Lung (tissue), 12 donors: ENCODE results near the gene SLC45A1. TPM values are rescaled to one million over a fixed set of nuclear protein-coding genes. Genes with fewer than 3 reads are reported as not detected.
A peak's percentile ranks its signal among the peaks of the same experiment; 100 is the strongest.

Experiments
- ATAC-seq: fragments of 200-7000 bp; cut with Tn5 transposase; one replicate; pipeline ENCODE4 v1.9.1; 2020; ENCODE audit warnings: moderate number of reproducible peaks; ENCODE audit not compliant: insufficient read depth, low FRiP score
- DNase-seq, 3 donors: peaks; one replicate each; pipeline ENCODE4 v3.0.0-alpha.2; 2013 to 2017
- H3K27ac ChIP-seq, 2 donors: one replicate each; pipeline ENCODE4 v1.5.1; 2013; ENCODE audit warnings: mild to moderate bottlenecking in 2 of 2, moderate library complexity in 2 of 2, control low read depth in 1 of 2, inconsistent platforms in 1 of 2, low read depth in 1 of 2, low read length in 1 of 2
- H3K27me3 ChIP-seq, 3 donors: one replicate each; pipeline ENCODE4 v1.5.1; 2013; ENCODE audit warnings: low read length in 2 of 3; ENCODE audit not compliant: control insufficient read depth in 3 of 3, insufficient read depth in 3 of 3
- H3K36me3 ChIP-seq, 4 donors: one replicate each; pipeline ENCODE4 v1.5.1; 2013; ENCODE audit warnings: low read length in 4 of 4, mild to moderate bottlenecking in 1 of 4, moderate library complexity in 1 of 4; ENCODE audit not compliant: control insufficient read depth in 4 of 4, insufficient read depth in 4 of 4
- H3K4me1 ChIP-seq, 5 donors: one replicate each; pipeline ENCODE4 v1.5.1; 2013; ENCODE audit warnings: low read length in 5 of 5, mild to moderate bottlenecking in 2 of 5, moderate library complexity in 1 of 5; ENCODE audit not compliant: control insufficient read depth in 5 of 5, insufficient read depth in 5 of 5
- H3K4me3 ChIP-seq: one replicate; pipeline ENCODE4 v1.5.1; 2013; ENCODE audit warnings: mild to moderate bottlenecking, control low read depth, moderate library complexity
- H3K9ac ChIP-seq, 2 donors: one replicate each; pipeline ENCODE4 v1.5.1; 2013; ENCODE audit warnings: low read length in 2 of 2, control low read depth in 1 of 2; ENCODE audit not compliant: insufficient read depth in 1 of 2
- H3K9me3 ChIP-seq, 4 donors: one replicate each; pipeline ENCODE4 v1.5.1; 2013; ENCODE audit warnings: low read length in 3 of 4, mild to moderate bottlenecking in 1 of 4, moderate library complexity in 1 of 4; ENCODE audit not compliant: control insufficient read depth in 4 of 4, insufficient read depth in 3 of 4
- CTCF ChIP-seq: IDR thresholded peaks from 2 replicates; pipeline ENCODE4 v1.5.1; 2012; ENCODE audit warnings: mild to moderate bottlenecking; ENCODE audit errors: control extremely low read depth, extremely low read depth
- WGBS, 2 donors: extraction: QIAGEN DNeasy Blood & Tissue Kit; methylation state at CpG; one replicate each; pipeline ENCODE4 v1.1.7; 2013; 5-methylcytosine and 5-hydroxymethylcytosine counted together
- polyA plus RNA-seq, 2 donors: library from polyadenylated mRNA; stranded (reverse); fragments of 200-250 nt; gene quantifications; one replicate each; pipeline ENCODE4 v1.2.1, GENCODE V29; 2013
- total RNA-seq, 2 donors: library from RNA; depleted of rRNA in 1 of 2; stranded (reverse); fragments of >200 nt in 1 of 2; gene quantifications; one replicate each; pipeline ENCODE4 v1.2.1, GENCODE V29; 2014 to 2021
- donor health status: control.
- donor health status: control.
- donor health status: Bipolar disorder and iron deficiency.
- donor health status: healthy.
- donor health status: DM: yes; HTN: yes; CAD: no.

Gene SLC45A1
- total and polyA plus RNA-seq, 4 donors = 0.74 to 1.6 (median 1.1) TPM

GRCh38 chr1:8283058-8283884 lies 34.6 kb upstream of the SLC45A1 start:
- no peaks in the 10 kb centered on the region for H3K9me3 ChIP-seq
- no peak overlapping the region for H3K4me3 ChIP-seq
- no peak for TF ChIP-seq CTCF
- WGBS, 2 donors = 62 to 69% methylated on average over 14 of the region's 14 CpGs
- peak in 1 of 3 donors; percentile 23 for DNase-seq
- no peaks in the 10 kb centered on the region for H3K27me3 ChIP-seq
- ATAC-seq = peak; percentile 27
- no peak overlapping the region for H3K9ac ChIP-seq
- H3K36me3 ChIP-seq = no peaks in the 10 kb centered on the region
- no peak overlapping the region for H3K27ac ChIP-seq
- peaks cover 0 to 4% (median 0%) of the 10 kb centered on the region in 5 donors for H3K4me1 ChIP-seq

GRCh38 chr1:8284127-8284526 lies 33.8 kb upstream of the SLC45A1 start:
- TF ChIP-seq CTCF = no peak
- Histone ChIP-seq H3K9me3 (no peaks in the 10 kb centered on the region), H3K9ac (no peak overlapping the region), H3K4me1 (peaks cover 0 to 4% (median 0%) of the 10 kb centered on the region in 5 donors), H3K4me3 (no peak overlapping the region), H3K27me3 (no peaks in the 10 kb centered on the region), H3K36me3 (no peaks in the 10 kb centered on the region), H3K27ac (no peak overlapping the region)
- no peak for ATAC-seq
- 86 to 94% methylated on average over 5 of the region's 5 CpGs for WGBS, 2 donors
- no peak for DNase-seq

GRCh38 chr1:8285103-8285502 lies 32.8 kb upstream of the SLC45A1 start:
- no peak for ATAC-seq
- 92 to 93% methylated on average over 4 of the region's 4 CpGs for WGBS, 2 donors
- DNase-seq = no peak
- Histone ChIP-seq H3K4me3 (no peak overlapping the region), H3K36me3 (no peaks in the 10 kb centered on the region), H3K27me3 (no peaks in the 10 kb centered on the region), H3K4me1 (peaks cover 0 to 4% (median 0%) of the 10 kb centered on the region in 5 donors), H3K27ac (no peak overlapping the region), H3K9ac (no peak overlapping the region), H3K9me3 (no peaks in the 10 kb centered on the region)
- no peak for TF ChIP-seq CTCF
